A549 (cell line): ENCODE measurements around the gene RABAC1.

Source experiments
- BHLHE40 ChIP-seq: IDR thresholded peaks from 2 replicates; pipeline ENCODE4 v1.6.1; 2012; ENCODE audit warnings: low read depth, low read length, inconsistent platforms
- CHD2 ChIP-seq: fragments of 150-350 bp; IDR thresholded peaks from 2 replicates; pipeline ENCODE4 v1.6.1; 2014; ENCODE audit warnings: low read length; ENCODE audit not compliant: partially characterized antibody
- ELK1 ChIP-seq: fragments of 150-350 bp; IDR thresholded peaks from 2 replicates; pipeline ENCODE4 v1.6.1; 2014; ENCODE audit warnings: low read depth, mild to moderate bottlenecking, low read length
- EP300 ChIP-seq, 2 experiments: fragments of >200 bp; sonication (Bioruptor Twin); formaldehyde crosslinking; IDR thresholded peaks; 2 replicates in 1 of 2; 3 replicates in 1 of 2; pipeline ENCODE4 v1.6.1; 2016 to 2017
- FOSL2 ChIP-seq, 2 experiments: fragments of 450-650 bp in 1 of 2; fragments of >200 bp in 1 of 2; sonication (Bioruptor Twin) in 1 of 2; formaldehyde crosslinking; IDR thresholded peaks; 2 replicates each; pipeline versions ENCODE4 v1.5.0 to v1.6.1; 2016 to 2020; ENCODE audit warnings: mild to moderate bottlenecking in 1 of 2, moderate library complexity in 1 of 2
- HDAC2 ChIP-seq: fragments of 200-600 bp; sonication (generic); IDR thresholded peaks from 2 replicates; pipeline ENCODE4 v1.6.1; 2016
- JUNB ChIP-seq: fragments of >200 bp; sonication (Bioruptor Twin); formaldehyde crosslinking; IDR thresholded peaks from 2 replicates; pipeline ENCODE4 v1.6.1; 2016
- MAZ ChIP-seq: fragments of 150-350 bp; IDR thresholded peaks from 2 replicates; pipeline ENCODE4 v1.6.1; 2014; ENCODE audit warnings: antibody characterized with exemption, low read depth, low read length, borderline replicate concordance
- MYC ChIP-seq: IDR thresholded peaks from 2 replicates; pipeline ENCODE4 v1.6.1; 2012; ENCODE audit warnings: mild to moderate bottlenecking, inconsistent platforms, low read length, improper control_type of control experiment, borderline replicate concordance
- NFE2L2 ChIP-seq: fragments of 150-350 bp; conservative IDR thresholded peaks from 2 replicates; pipeline ENCODE4 v1.6.1; 2014; ENCODE audit warnings: low read length
- POLR2A ChIP-seq: IDR thresholded peaks from 2 replicates; pipeline ENCODE4 v1.6.1; 2012; ENCODE audit warnings: mild to moderate bottlenecking, low read length
- POLR2AphosphoS2 ChIP-seq: conservative IDR thresholded peaks from 2 replicates; pipeline ENCODE4 v1.6.1; 2012; ENCODE audit warnings: low read length, improper control_type of control experiment, inconsistent platforms
- SMC3 ChIP-seq: fragments of >200 bp; sonication (Bioruptor Twin); formaldehyde crosslinking; IDR thresholded peaks from 3 replicates; pipeline ENCODE4 v1.6.1; 2018; ENCODE audit warnings: inconsistent platforms
- TF ChIP-seq, protein P1 (sequence below): fragments of >200 bp; sonication (Bioruptor Twin); formaldehyde crosslinking; IDR thresholded peaks from 3 replicates; pipeline ENCODE4 v1.5.1; 2016

DNA sequence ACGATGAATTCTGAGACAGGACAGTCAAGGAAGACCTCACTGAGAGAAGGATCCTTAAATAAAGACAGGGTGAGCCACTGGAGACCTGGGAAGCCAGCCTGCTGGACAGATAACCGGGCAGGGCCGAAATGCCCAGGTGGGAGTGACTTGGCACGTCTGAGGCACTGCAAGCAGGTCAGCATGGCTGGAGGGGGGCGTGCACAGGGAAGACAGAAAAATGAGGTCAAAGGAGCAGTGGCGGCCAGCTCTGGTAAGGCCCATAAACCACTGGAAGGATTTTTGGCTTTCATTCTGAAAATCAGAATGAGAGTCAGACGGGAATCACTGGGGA is 40.7 kb upstream of the RABAC1 start:
- TF ChIP-seq FOSL2 (IDR thresholded peaks at IDR 0.05) (no peak), FOSL2 (CRISPR knock-in tag; IDR thresholded peaks at IDR 0.05) (no peak), MYC (no peak), EP300 (IDR thresholded peaks at IDR 0.05) (no peak), POLR2AphosphoS2 (no peak), SMC3 (no peak), NFE2L2 (no peak), MAZ (no peak), CHD2 (no peak), ELK1 (no peak), HDAC2 (no peak), POLR2A (no peak), BHLHE40 (no peak), JUNB (no peak)
- TF ChIP-seq, protein P1, sequence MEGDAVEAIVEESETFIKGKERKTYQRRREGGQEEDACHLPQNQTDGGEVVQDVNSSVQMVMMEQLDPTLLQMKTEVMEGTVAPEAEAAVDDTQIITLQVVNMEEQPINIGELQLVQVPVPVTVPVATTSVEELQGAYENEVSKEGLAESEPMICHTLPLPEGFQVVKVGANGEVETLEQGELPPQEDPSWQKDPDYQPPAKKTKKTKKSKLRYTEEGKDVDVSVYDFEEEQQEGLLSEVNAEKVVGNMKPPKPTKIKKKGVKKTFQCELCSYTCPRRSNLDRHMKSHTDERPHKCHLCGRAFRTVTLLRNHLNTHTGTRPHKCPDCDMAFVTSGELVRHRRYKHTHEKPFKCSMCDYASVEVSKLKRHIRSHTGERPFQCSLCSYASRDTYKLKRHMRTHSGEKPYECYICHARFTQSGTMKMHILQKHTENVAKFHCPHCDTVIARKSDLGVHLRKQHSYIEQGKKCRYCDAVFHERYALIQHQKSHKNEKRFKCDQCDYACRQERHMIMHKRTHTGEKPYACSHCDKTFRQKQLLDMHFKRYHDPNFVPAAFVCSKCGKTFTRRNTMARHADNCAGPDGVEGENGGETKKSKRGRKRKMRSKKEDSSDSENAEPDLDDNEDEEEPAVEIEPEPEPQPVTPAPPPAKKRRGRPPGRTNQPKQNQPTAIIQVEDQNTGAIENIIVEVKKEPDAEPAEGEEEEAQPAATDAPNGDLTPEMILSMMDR = no peak
